ENCODE data around the gene LYAR. TPM values are rescaled to one million over a fixed set of nuclear protein-coding genes. Genes with fewer than 3 reads are reported as not detected.

LYAR gene
- total and polyA plus RNA-seq, 2 of the 13 experiments (the other 11 are each of a cell fraction or from before 2014, with no cell fraction given): 7.8 to 94.2 TPM

DNA sequence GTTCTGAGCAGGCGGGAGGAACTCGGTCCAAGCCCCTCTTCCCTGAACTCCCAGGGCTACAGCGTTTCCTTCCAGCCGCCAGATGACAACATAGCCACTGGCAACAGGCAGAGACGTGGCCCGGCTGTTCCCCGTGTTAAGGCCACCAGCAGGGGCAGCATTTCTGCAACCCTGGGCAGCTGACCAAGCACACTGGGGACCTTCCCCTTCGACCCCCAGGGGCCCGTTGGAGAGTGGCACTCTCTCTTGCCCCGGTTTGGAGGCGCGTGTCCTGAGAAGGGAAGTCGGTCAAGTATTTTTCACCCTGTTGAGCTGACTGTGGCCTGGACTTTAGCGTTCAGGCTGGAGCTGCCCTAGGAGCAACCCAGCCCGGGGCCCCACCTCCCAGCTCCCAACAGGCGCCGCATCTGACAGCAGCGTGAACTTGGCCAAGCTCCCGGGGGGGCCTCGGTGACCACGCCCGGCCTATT is 37.7 kb upstream of the LYAR start (continued):
- TF ChIP-seq, protein P1, sequence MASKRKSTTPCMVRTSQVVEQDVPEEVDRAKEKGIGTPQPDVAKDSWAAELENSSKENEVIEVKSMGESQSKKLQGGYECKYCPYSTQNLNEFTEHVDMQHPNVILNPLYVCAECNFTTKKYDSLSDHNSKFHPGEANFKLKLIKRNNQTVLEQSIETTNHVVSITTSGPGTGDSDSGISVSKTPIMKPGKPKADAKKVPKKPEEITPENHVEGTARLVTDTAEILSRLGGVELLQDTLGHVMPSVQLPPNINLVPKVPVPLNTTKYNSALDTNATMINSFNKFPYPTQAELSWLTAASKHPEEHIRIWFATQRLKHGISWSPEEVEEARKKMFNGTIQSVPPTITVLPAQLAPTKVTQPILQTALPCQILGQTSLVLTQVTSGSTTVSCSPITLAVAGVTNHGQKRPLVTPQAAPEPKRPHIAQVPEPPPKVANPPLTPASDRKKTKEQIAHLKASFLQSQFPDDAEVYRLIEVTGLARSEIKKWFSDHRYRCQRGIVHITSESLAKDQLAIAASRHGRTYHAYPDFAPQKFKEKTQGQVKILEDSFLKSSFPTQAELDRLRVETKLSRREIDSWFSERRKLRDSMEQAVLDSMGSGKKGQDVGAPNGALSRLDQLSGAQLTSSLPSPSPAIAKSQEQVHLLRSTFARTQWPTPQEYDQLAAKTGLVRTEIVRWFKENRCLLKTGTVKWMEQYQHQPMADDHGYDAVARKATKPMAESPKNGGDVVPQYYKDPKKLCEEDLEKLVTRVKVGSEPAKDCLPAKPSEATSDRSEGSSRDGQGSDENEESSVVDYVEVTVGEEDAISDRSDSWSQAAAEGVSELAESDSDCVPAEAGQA (IDR thresholded peaks at IDR 0.05; ENCODE audit: low read depth): no peak
- TF ChIP-seq, protein P1 (CRISPR knock-in tag; IDR thresholded peaks at IDR 0.05; ENCODE audit: borderline replicate concordance): no peak
- TF ChIP-seq HCFC1 (IDR thresholded peaks at IDR 0.05; ENCODE audit: low read depth, low read length) (no peak), NR3C1 (CRISPR knock-in tag; IDR thresholded peaks at IDR 0.05) (no peak), ZNF7 (CRISPR knock-in tag; IDR thresholded peaks at IDR 0.05) (no peak), BRD4 (CRISPR knock-in tag; IDR thresholded peaks at IDR 0.05) (no peak), ZNF350 (CRISPR knock-in tag; IDR thresholded peaks at IDR 0.05; ENCODE audit: borderline replicate concordance, low read depth) (0 out of 2 replicates have a peak, but pooled peaks have one; percentile 48), ZNF484 (CRISPR knock-in tag; IDR thresholded peaks at IDR 0.05; ENCODE audit: borderline replicate concordance, low read depth) (no peak), ZNF367 (CRISPR knock-in tag; IDR thresholded peaks at IDR 0.05; ENCODE audit: borderline replicate concordance) (no peak), ZNF772 (CRISPR knock-in tag; IDR thresholded peaks at IDR 0.05) (no peak), FOXA3 (CRISPR knock-in tag; IDR thresholded peaks at IDR 0.05) (0 out of 2 replicates have a peak, but pooled peaks have one; percentile 21), FOXO1 (CRISPR knock-in tag; IDR thresholded peaks at IDR 0.05) (no peak; the same call in 1 of the 2 replicates), HOXA5 (CRISPR knock-in tag; IDR thresholded peaks at IDR 0.05) (no peak), MEF2D (CRISPR knock-in tag; IDR thresholded peaks at IDR 0.05) (no peak), JUN (CRISPR knock-in tag; IDR thresholded peaks at IDR 0.05) (no peak)
- TF ChIP-seq, protein P2, sequence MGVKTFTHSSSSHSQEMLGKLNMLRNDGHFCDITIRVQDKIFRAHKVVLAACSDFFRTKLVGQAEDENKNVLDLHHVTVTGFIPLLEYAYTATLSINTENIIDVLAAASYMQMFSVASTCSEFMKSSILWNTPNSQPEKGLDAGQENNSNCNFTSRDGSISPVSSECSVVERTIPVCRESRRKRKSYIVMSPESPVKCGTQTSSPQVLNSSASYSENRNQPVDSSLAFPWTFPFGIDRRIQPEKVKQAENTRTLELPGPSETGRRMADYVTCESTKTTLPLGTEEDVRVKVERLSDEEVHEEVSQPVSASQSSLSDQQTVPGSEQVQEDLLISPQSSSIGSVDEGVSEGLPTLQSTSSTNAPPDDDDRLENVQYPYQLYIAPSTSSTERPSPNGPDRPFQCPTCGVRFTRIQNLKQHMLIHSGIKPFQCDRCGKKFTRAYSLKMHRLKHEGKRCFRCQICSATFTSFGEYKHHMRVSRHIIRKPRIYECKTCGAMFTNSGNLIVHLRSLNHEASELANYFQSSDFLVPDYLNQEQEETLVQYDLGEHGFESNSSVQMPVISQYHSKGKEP (CRISPR knock-in tag; IDR thresholded peaks at IDR 0.05): no peak
- TF ChIP-seq, protein P3, sequence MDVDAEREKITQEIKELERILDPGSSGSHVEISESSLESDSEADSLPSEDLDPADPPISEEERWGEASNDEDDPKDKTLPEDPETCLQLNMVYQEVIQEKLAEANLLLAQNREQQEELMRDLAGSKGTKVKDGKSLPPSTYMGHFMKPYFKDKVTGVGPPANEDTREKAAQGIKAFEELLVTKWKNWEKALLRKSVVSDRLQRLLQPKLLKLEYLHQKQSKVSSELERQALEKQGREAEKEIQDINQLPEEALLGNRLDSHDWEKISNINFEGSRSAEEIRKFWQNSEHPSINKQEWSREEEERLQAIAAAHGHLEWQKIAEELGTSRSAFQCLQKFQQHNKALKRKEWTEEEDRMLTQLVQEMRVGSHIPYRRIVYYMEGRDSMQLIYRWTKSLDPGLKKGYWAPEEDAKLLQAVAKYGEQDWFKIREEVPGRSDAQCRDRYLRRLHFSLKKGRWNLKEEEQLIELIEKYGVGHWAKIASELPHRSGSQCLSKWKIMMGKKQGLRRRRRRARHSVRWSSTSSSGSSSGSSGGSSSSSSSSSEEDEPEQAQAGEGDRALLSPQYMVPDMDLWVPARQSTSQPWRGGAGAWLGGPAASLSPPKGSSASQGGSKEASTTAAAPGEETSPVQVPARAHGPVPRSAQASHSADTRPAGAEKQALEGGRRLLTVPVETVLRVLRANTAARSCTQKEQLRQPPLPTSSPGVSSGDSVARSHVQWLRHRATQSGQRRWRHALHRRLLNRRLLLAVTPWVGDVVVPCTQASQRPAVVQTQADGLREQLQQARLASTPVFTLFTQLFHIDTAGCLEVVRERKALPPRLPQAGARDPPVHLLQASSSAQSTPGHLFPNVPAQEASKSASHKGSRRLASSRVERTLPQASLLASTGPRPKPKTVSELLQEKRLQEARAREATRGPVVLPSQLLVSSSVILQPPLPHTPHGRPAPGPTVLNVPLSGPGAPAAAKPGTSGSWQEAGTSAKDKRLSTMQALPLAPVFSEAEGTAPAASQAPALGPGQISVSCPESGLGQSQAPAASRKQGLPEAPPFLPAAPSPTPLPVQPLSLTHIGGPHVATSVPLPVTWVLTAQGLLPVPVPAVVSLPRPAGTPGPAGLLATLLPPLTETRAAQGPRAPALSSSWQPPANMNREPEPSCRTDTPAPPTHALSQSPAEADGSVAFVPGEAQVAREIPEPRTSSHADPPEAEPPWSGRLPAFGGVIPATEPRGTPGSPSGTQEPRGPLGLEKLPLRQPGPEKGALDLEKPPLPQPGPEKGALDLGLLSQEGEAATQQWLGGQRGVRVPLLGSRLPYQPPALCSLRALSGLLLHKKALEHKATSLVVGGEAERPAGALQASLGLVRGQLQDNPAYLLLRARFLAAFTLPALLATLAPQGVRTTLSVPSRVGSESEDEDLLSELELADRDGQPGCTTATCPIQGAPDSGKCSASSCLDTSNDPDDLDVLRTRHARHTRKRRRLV (CRISPR knock-in tag; IDR thresholded peaks at IDR 0.05): no peak
- TF ChIP-seq, protein P4, sequence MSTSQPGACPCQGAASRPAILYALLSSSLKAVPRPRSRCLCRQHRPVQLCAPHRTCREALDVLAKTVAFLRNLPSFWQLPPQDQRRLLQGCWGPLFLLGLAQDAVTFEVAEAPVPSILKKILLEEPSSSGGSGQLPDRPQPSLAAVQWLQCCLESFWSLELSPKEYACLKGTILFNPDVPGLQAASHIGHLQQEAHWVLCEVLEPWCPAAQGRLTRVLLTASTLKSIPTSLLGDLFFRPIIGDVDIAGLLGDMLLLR (CRISPR knock-in tag; IDR thresholded peaks at IDR 0.05): no peak

All from HepG2 (cell line).